Esophagus mucosa (tissue), 1 donor: ENCODE measurements around the gene CST5. TPM values are rescaled to one million over a fixed set of nuclear protein-coding genes. Genes with fewer than 3 reads are reported as not detected.
"Not testable (repeated sequence)": the region's sequence is repeated elsewhere in the genome, so short reads cannot be mapped to it uniquely, and the experiment has no call there.

ENCODE experiments used
- ATAC-seq: fragments of 200-7000 bp; cut with Tn5 transposase; one replicate; pipeline ENCODE4 v1.9.1; 2020
- total RNA-seq: library from RNA; stranded (reverse); gene quantifications from one replicate; pipeline ENCODE4 v1.2.4, GENCODE V29; 2023
- donor health status: DM: yes; HTN: yes; CAD: no.

CST5 gene
- total RNA-seq, 1 donor from 2014 or later, result not detected

DNA sequence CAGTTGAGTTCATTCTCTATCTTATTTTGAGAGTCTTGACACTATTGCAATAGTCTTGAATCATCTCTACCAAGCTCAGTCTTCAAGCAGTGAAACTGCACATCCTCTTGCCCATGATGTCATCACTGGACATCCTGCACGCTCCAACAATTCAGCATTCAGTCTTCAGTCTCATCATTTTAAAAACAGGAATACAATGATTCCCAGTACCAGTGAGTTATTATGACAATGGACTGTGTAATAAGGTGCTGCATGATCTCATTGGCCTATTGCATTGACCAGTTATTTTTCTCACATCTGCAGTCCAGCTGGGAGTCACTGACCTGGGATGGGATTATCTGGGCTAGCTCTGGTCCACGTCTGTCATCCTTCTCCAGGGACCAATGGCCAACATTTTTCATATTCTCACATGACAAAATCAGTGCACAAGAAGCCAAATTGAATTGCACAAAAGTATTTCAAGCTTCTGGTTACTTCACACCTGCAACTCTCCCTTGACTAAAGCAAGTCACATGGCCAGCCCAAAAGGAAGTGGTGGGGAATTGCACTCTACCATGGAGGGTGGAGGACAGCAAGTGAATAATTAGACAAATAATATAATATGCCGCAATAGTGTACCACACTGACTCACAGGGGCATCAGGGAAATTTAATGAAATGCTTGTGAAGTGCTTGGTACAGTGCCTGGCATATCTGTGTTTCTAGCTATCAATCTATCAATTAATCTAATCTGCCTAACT is 46.6 kb downstream of the CST5 start:
- ATAC-seq, result no peak

DNA sequence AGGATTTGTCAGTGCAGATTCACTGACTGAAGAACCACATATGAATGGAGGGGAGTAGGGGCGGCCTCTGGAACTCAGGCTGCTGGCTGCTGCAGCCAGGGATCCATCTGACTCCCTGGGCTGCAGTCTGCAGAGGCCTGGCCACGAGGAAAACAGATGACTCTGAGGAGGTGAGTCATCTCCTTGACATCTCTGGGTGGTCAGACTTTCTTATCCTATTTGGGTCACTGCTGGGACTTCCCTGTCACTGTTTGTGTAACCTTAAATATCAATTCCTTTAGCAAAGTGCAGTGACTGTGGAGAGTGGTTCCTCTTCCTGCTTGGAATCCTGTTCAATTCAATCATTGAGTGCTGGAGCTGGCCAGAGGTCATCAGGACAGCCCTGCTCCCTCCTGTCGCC is 47.6 kb downstream of the CST5 start:
- ATAC-seq, result not testable (repeated sequence)

DNA sequence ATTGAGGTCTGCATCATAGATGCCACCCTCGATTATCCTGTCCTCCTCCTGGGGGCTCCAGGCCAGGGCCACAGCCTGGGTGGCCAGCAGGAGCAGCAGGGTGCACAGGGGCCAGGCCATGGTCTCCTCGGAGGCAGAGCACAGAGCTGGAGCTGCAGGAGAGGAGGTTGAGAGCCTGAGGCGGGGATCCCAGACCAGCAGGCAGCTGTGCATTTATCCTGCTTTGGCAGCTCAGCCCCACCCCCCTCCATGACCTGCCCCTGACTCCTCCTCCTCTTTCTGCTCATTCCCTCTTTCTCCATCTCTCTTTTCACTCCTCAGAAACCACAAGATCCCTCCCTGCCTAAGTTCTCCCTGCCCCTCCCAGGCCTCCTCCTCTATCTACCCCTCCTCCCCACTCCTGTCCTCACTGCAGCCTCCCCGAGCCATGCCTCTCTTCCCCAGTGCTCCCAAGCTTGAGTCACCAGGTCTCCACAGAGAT is 53.0 kb downstream of the CST5 start, which contains the start of gene CST2:
TSS of gene CST2 (minus strand) at position 189 of the 481 bp plus-strand sequence. CDS start at position 120, 69 bp downstream.
- no peak for ATAC-seq

Other genes with a start within 250 kb of the CST5 start
- 292 TPM for gene CST3, start 241.8 kb downstream of the CST5 start, total RNA-seq
- not detected for gene CST4, start 190.7 kb downstream of the CST5 start, total RNA-seq
- gene CST1, start 128.8 kb downstream of the CST5 start, total RNA-seq, result not detected
- not detected for gene CST2, start 53.0 kb downstream of the CST5 start, total RNA-seq
- not detected for gene GGTLC1, start 109.0 kb upstream of the CST5 start, total RNA-seq